AG08395 (cell line): ENCODE results near the gene BTNL2.

Experiments
- DNase-seq: peaks from one replicate; pipeline ENCODE4 v3.0.0; 2012; ENCODE audit warnings: mixed read lengths, low spot score

The BTNL2 gene

GRCh38 chr6:32415521-32416019 lies 8.6 kb upstream of the BTNL2 start:
- DNase-seq, result peak; percentile 61

- peak; percentile 79 for DNase-seq
Observed at GRCh38 chr6:32413427-32414047, 6.6 kb upstream of the BTNL2 start.

- no peak for DNase-seq
Observed at GRCh38 chr6:32411566-32412327, 4.8 kb upstream of the BTNL2 start.

- no peak for DNase-seq
Observed at GRCh38 chr6:32410906-32411305, 3.9 kb upstream of the BTNL2 start.

- no peak for DNase-seq
Observed at GRCh38 chr6:32406197-32406596, 784 bp downstream of the BTNL2 start.

- DNase-seq, result no peak
Observed at GRCh38 chr6:32405656-32406055, 1.3 kb downstream of the BTNL2 start.

- no peak for DNase-seq
Observed at GRCh38 chr6:32402812-32403211, 4.2 kb downstream of the BTNL2 start.

GRCh38 chr6:32401284-32401963 lies 5.6 kb downstream of the BTNL2 start:
- DNase-seq, result no peak

GRCh38 chr6:32397252-32397920 lies 9.6 kb downstream of the BTNL2 start:
- DNase-seq, result no peak

GRCh38 chr6:32396028-32396427 lies 11.0 kb downstream of the BTNL2 start:
- no peak for DNase-seq

GRCh38 chr6:32393665-32394420 lies 13.1 kb downstream of the BTNL2 start:
- DNase-seq, result no peak

- DNase-seq, result no peak
Observed at GRCh38 chr6:32391505-32391904, 15.5 kb downstream of the BTNL2 start.

GRCh38 chr6:32387589-32388340 lies 19.2 kb downstream of the BTNL2 start:
- no peak for DNase-seq

GRCh38 chr6:32386040-32386439 lies 20.9 kb downstream of the BTNL2 start:
- DNase-seq, result no peak

- no peak for DNase-seq
Observed at GRCh38 chr6:32382757-32383420, 24.1 kb downstream of the BTNL2 start.

GRCh38 chr6:32379545-32379944 lies 27.4 kb downstream of the BTNL2 start:
- no peak for DNase-seq

GRCh38 chr6:32375739-32376529 lies 31.0 kb downstream of the BTNL2 start:
- no peak for DNase-seq

GRCh38 chr6:32371803-32372202 lies 35.2 kb downstream of the BTNL2 start, which contains the start of gene TSBP1:
TSS of gene TSBP1 (minus strand) at chr6:32371903. CDS start at chr6:32371706, 197 bp downstream.
- no peak for DNase-seq

GRCh38 chr6:32371229-32371628 lies 35.8 kb downstream of the BTNL2 start:
- DNase-seq, result no peak
